PC-3 (cell line): Measurements from ENCODE around the gene PLEKHH2. TPM values are rescaled to one million over a fixed set of nuclear protein-coding genes. Genes with fewer than 3 reads are reported as not detected.

Experiments
- ATAC-seq: fragments of 200-7000 bp; cut with Tn5 transposase; 2 replicates; pipeline ENCODE4 v1.9.1; 2020; ENCODE audit warnings: mild to moderate bottlenecking, moderate library complexity
- BruUV-seq: library from RNA; stranded (reverse); fragments of 400-500 nt; replicated peaks from 2 replicates; lab custom pipeline; 2021; lab: Mats Ljungman, UMichigan
- CTCF ChIA-PET: fragments of 300-600 bp; sonication (Branson Sonifier 250); formaldehyde crosslinking; loops from one replicate; lab custom pipeline; 2022; ENCODE audit warnings: antibody characterized with exemption; lab: Charles Lee
- POLR2A ChIA-PET: fragments of 300-600 bp; sonication (Branson Sonifier 250); formaldehyde crosslinking; loops from one replicate; lab custom pipeline; 2022; ENCODE audit warnings: antibody characterized with exemption; ENCODE audit not compliant: unreplicated experiment; lab: Charles Lee
- DNase-seq: peaks from one replicate; pipeline ENCODE4 v3.0.0-alpha.2; 2015
- H2AFZ ChIP-seq: fragments of 300-600 bp; sonication (generic); 2 replicates; pipeline ENCODE4 v1.6.0; 2016; ENCODE audit warnings: antibody characterized with exemption, low read length
- H3F3A ChIP-seq: fragments of 300-600 bp; sonication (generic); one replicate; pipeline ENCODE4 v1.6.0; 2017; ENCODE audit warnings: antibody characterized with exemption, low read length, control low read depth, mild to moderate bottlenecking; ENCODE audit not compliant: unreplicated experiment
- H3K27ac ChIP-seq: fragments of 300-600 bp; sonication (generic); 2 replicates; pipeline ENCODE4 v1.5.1; 2016; ENCODE audit warnings: mild to moderate bottlenecking, low read length
- H3K27me3 ChIP-seq: fragments of 300-600 bp; sonication (generic); 2 replicates; pipeline ENCODE4 v1.6.1; 2016; ENCODE audit warnings: low read length, mixed read lengths
- H3K36me3 ChIP-seq: fragments of 300-600 bp; sonication (generic); 2 replicates; pipeline ENCODE4 v1.6.1; 2016; ENCODE audit warnings: low read depth, mixed run types, low read length, mixed read lengths
- H3K4me1 ChIP-seq: fragments of 300-600 bp; sonication (generic); 2 replicates; pipeline ENCODE4 v1.5.1; 2016; ENCODE audit warnings: low read length; ENCODE audit not compliant: insufficient read depth
- H3K4me2 ChIP-seq: fragments of 300-600 bp; sonication (generic); 2 replicates; pipeline ENCODE4 v1.6.0; 2016; ENCODE audit warnings: low read length
- H3K4me3 ChIP-seq: fragments of 300-600 bp; sonication (generic); 2 replicates; pipeline ENCODE4 v1.5.1; 2016; ENCODE audit warnings: mild to moderate bottlenecking, low read length, mixed read lengths
- H3K79me2 ChIP-seq: fragments of 300-600 bp; sonication (generic); 2 replicates; pipeline ENCODE4 v1.6.1; 2017; ENCODE audit warnings: low read length, mixed read lengths
- H3K9ac ChIP-seq: fragments of 300-600 bp; sonication (generic); 2 replicates; pipeline ENCODE4 v1.6.0; 2016; ENCODE audit warnings: mild to moderate bottlenecking, low read length
- H3K9me2 ChIP-seq: fragments of 300-600 bp; sonication (generic); replicated peaks from 2 replicates; pipeline ENCODE4 v1.6.1; 2016; ENCODE audit warnings: mixed run types, low read length, mixed read lengths
- H3K9me3 ChIP-seq: fragments of 300-600 bp; sonication (generic); 2 replicates; pipeline ENCODE4 v1.6.1; 2016; ENCODE audit warnings: low read length, mixed read lengths
- H4K20me1 ChIP-seq: fragments of 300-600 bp; sonication (generic); 2 replicates; pipeline ENCODE4 v1.6.1; 2016; ENCODE audit warnings: low read length, mixed read lengths
- CTCF ChIP-seq: fragments of 300-600 bp; sonication (generic); conservative IDR thresholded peaks from 2 replicates; pipeline ENCODE4 v1.5.1; 2017; ENCODE audit warnings: antibody characterized with exemption, low read depth, mild to moderate bottlenecking, low read length
- EZH2 ChIP-seq: fragments of 300-600 bp; sonication (generic); IDR thresholded peaks from one replicate; pipeline ENCODE4 v1.6.1; 2017; ENCODE audit warnings: antibody characterized with exemption, mild to moderate bottlenecking, low read length; ENCODE audit not compliant: unreplicated experiment
- EZH2phosphoT487 ChIP-seq: fragments of 300-600 bp; sonication (generic); IDR thresholded peaks from 2 replicates; pipeline ENCODE4 v1.6.1; 2018; ENCODE audit warnings: mild to moderate bottlenecking, antibody characterized with exemption, low read length, borderline replicate concordance
- intact Hi-C: fragments of 100-400 bp; cut with micrococcal nuclease; formaldehyde crosslinking; loops from 2 replicates; pipeline ENCODE4 v1.9.0; 2023
- total RNA-seq: library from RNA; depleted of rRNA; stranded (reverse); fragments of >200 nt; gene quantifications from 2 replicates; pipeline ENCODE4 v1.2.3, GENCODE V29; 2014

The PLEKHH2 gene
- total RNA-seq, 1 experiment from 2014 or later: 1.9 TPM

- H3K79me2 ChIP-seq: no peaks in the 10 kb centered on the region
- no peaks in the 10 kb centered on the region for H4K20me1 ChIP-seq
- BruUV-seq: no TSS peak
- no peak overlapping the region for H2AFZ ChIP-seq
- intact Hi-C loops: no loop called here
- H3F3A ChIP-seq: no peaks in the 10 kb centered on the region
- POLR2A ChIA-PET: no interaction called here
- no peaks in the 10 kb centered on the region for H3K9me3 ChIP-seq
- no peak overlapping the region for H3K4me2 ChIP-seq
- H3K4me1 ChIP-seq: no peaks in the 10 kb centered on the region
- H3K36me3 ChIP-seq: no peaks in the 10 kb centered on the region
- no peak for TF ChIP-seq EZH2
- no peak for TF ChIP-seq CTCF
- TF ChIP-seq EZH2phosphoT487: no peak
- no peak overlapping the region for H3K27ac ChIP-seq
- H3K9ac ChIP-seq: no peak overlapping the region
- CTCF ChIA-PET: no interaction called here
- no peaks in the 10 kb centered on the region for H3K27me3 ChIP-seq
- peak; percentile 21 for DNase-seq
- H3K9me2 ChIP-seq: no peaks in the 10 kb centered on the region
- no peak overlapping the region for H3K4me3 ChIP-seq
- no peak for ATAC-seq
These were observed 100.2 kb downstream of the PLEKHH2 start for GRCh38 chr2:43737097-43737854.

GRCh38 chr2:43737855-43738254, 100.8 kb downstream of the PLEKHH2 start:
- no peak overlapping the region for H3K9ac ChIP-seq
- no peak for ATAC-seq

GRCh38 chr2:43738257-43738656, 101.2 kb downstream of the PLEKHH2 start:
- Histone ChIP-seq H3K4me1 (no peaks in the 10 kb centered on the region), H3K79me2 (no peaks in the 10 kb centered on the region), H4K20me1 (no peaks in the 10 kb centered on the region), H3K27me3 (no peaks in the 10 kb centered on the region), H3K9me3 (no peaks in the 10 kb centered on the region), H3K9ac (no peak overlapping the region), H3F3A (no peaks in the 10 kb centered on the region), H3K27ac (no peak overlapping the region), H3K36me3 (no peaks in the 10 kb centered on the region), H3K4me2 (no peak overlapping the region), H3K4me3 (no peak overlapping the region), H3K9me2 (no peaks in the 10 kb centered on the region), H2AFZ (no peak overlapping the region)
- ChIA-PET POLR2A (no interaction called here), CTCF (no interaction called here)
- ATAC-seq (no peak), DNase-seq (no peak)
- no TSS peak for BruUV-seq
- intact Hi-C loops: no loop called here
- TF ChIP-seq CTCF (no peak), EZH2phosphoT487 (no peak), EZH2 (no peak)

More at GRCh38 chr2:43737855-43738254, 100.8 kb downstream of the PLEKHH2 start:
- ChIA-PET CTCF (no interaction called here), POLR2A (no interaction called here)
- Histone ChIP-seq H3K4me2 (no peak overlapping the region), H3K27ac (no peak overlapping the region), H3K79me2 (no peaks in the 10 kb centered on the region), H3K36me3 (no peaks in the 10 kb centered on the region), H4K20me1 (no peaks in the 10 kb centered on the region), H3F3A (no peaks in the 10 kb centered on the region), H2AFZ (no peak overlapping the region), H3K4me3 (no peak overlapping the region), H3K27me3 (no peaks in the 10 kb centered on the region), H3K9me3 (no peaks in the 10 kb centered on the region), H3K9me2 (no peaks in the 10 kb centered on the region), H3K4me1 (no peaks in the 10 kb centered on the region)
- intact Hi-C loops: no loop called here
- no TSS peak for BruUV-seq
- DNase-seq: no peak
- no peak for TF ChIP-seq EZH2phosphoT487
- TF ChIP-seq EZH2: no peak
